Upper lobe of right lung (tissue), 1 donor: ENCODE measurements around the gene NDUFA13. TPM values are rescaled to one million over a fixed set of nuclear protein-coding genes. Genes with fewer than 3 reads are reported as not detected.
A peak's percentile ranks its signal among the peaks of the same experiment; 100 is the strongest.

Experiments used
- ATAC-seq: fragments of 200-7000 bp; cut with Tn5 transposase; one replicate; pipeline ENCODE4 v1.9.1; 2020; ENCODE audit warnings: mild to moderate bottlenecking, moderate library complexity
- DNase-seq: peaks from one replicate; pipeline ENCODE4 v3.0.0-alpha.2; 2020
- H3K27ac ChIP-seq: fragments of 200-600 bp; one replicate; pipeline ENCODE4 v1.8.0; 2022
- H3K27me3 ChIP-seq: fragments of 200-600 bp; one replicate; pipeline ENCODE4 v1.8.0; 2022; ENCODE audit warnings: mild to moderate bottlenecking
- H3K36me3 ChIP-seq: fragments of 200-600 bp; one replicate; pipeline ENCODE4 v1.8.0; 2022
- H3K4me1 ChIP-seq: fragments of 200-600 bp; one replicate; pipeline ENCODE4 v1.8.0; 2022
- H3K4me3 ChIP-seq: fragments of 200-600 bp; one replicate; pipeline ENCODE4 v1.8.0; 2022; ENCODE audit warnings: mild to moderate bottlenecking
- H3K9me3 ChIP-seq: fragments of 200-600 bp; one replicate; pipeline ENCODE4 v1.8.0; 2022
- intact Hi-C: fragments of 100-400 bp; cut with DNase I; formaldehyde crosslinking; loops from one replicate; pipeline ENCODE4 v1.11.0; 2022
- total RNA-seq: library from RNA; stranded (reverse); fragmentation: NEBNext Ultra II Directional; extraction: Animal tissue kit (Norgen Biotek cat#: 25700); gene quantifications from one replicate; pipeline ENCODE4 v1.2.1, GENCODE V29; 2021
- TF ChIP-seq, protein P1 (sequence below): fragments of 200-600 bp; IDR thresholded peaks from one replicate; pipeline ENCODE4 v1.8.0; 2022; ENCODE audit warnings: antibody characterized with exemption
- donor health status: DM: no; HTN: yes; CAD: no; lungs with severe emphysema.

The NDUFA13 gene
- total RNA-seq, 1 donor from 2014 or later, result 207 TPM

DNA sequence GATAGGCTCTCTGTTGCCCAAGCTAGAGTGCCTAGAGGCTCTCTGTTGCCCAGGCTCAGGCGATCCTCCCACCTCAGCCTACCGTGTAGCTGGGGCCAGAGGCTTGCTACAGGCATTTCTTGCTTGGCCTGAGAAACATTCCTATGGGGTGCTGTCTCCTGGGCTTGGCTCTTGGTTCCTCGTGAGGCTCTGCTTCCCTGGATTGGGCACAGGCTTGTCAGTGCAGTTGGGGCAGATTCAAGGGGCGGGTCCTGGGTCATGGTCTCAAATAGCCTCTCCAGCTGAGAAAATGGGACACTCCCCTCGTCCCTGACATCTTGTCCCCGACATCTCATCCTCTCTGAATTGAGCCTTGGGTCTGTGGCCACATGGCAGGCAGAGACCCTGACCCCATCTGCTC, 5.6 kb upstream of the NDUFA13 start:
- no peak for ATAC-seq
- no peaks in the 10 kb centered on the region for H3K27me3 ChIP-seq
- H3K9me3 ChIP-seq, result no peaks in the 10 kb centered on the region
- H3K4me3 ChIP-seq, result no peak overlapping the region
- peaks cover 21% of the 10 kb centered on the region for H3K36me3 ChIP-seq
- no peak for DNase-seq
- H3K27ac ChIP-seq, result no peak overlapping the region
- intact Hi-C loops, result no loop called here
- no peaks in the 10 kb centered on the region for H3K4me1 ChIP-seq
- TF ChIP-seq, protein P1, sequence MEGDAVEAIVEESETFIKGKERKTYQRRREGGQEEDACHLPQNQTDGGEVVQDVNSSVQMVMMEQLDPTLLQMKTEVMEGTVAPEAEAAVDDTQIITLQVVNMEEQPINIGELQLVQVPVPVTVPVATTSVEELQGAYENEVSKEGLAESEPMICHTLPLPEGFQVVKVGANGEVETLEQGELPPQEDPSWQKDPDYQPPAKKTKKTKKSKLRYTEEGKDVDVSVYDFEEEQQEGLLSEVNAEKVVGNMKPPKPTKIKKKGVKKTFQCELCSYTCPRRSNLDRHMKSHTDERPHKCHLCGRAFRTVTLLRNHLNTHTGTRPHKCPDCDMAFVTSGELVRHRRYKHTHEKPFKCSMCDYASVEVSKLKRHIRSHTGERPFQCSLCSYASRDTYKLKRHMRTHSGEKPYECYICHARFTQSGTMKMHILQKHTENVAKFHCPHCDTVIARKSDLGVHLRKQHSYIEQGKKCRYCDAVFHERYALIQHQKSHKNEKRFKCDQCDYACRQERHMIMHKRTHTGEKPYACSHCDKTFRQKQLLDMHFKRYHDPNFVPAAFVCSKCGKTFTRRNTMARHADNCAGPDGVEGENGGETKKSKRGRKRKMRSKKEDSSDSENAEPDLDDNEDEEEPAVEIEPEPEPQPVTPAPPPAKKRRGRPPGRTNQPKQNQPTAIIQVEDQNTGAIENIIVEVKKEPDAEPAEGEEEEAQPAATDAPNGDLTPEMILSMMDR, result no peak

DNA sequence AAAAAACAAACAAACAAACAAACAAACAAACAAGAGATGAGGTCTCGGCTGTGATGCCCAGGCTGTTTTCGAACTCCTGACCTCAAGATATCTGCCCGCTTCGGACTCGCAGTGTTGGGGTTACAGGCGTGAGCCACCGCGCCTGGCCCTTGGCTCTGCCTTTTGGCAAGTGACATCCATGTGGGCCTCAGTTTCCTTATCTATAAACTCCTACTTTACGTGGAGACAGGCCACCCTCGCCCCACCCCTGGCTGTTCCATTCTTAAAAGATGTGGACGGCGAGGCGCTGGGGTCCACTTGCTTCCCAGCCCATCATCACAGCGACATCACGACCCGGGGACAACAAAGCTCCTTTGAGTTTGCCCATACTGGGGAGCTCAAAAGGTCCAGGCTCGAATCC, 2.3 kb upstream of the NDUFA13 start:
- ATAC-seq, result no peak
- DNase-seq, result no peak
- Histone ChIP-seq H3K9me3 (no peaks in the 10 kb centered on the region), H3K36me3 (no peaks in the 10 kb centered on the region), H3K27ac (no peak overlapping the region), H3K4me1 (peaks cover 11% of the 10 kb centered on the region), H3K4me3 (no peak overlapping the region), H3K27me3 (no peaks in the 10 kb centered on the region)
- intact Hi-C loops, result no loop called here
- TF ChIP-seq, protein P1, result no peak

DNA sequence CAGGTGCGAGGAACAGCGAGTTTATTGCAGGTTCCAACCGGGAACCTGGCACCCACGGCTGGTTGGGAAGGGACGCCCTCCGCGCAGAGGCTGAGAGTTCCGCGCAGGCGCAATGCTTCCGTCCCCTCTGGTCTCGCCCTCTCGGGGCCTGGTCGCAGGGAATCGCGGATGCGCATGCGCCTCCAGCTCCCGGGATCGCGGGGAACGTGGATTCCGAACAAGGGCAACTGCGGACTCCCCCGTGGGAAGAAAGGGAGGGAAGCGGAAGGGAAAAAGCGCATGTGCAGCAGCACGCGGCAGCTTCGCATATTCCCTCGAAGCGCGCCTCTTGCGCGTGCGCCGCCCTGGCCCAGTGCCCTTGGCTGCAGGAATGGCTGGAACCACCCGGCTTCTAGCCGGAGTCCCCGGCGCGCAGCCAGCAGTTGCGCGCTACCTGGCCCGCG, 1.8 kb upstream of the NDUFA13 start:
- Histone ChIP-seq H3K27me3 (no peaks in the 10 kb centered on the region), H3K4me1 (peaks cover 11% of the 10 kb centered on the region), H3K27ac (no peak overlapping the region), H3K4me3 (no peak overlapping the region), H3K9me3 (no peaks in the 10 kb centered on the region), H3K36me3 (no peaks in the 10 kb centered on the region)
- intact Hi-C loops, result no loop called here
- ATAC-seq, result no peak
- TF ChIP-seq, protein P1, result no peak
- DNase-seq, result peak; percentile 79

DNA sequence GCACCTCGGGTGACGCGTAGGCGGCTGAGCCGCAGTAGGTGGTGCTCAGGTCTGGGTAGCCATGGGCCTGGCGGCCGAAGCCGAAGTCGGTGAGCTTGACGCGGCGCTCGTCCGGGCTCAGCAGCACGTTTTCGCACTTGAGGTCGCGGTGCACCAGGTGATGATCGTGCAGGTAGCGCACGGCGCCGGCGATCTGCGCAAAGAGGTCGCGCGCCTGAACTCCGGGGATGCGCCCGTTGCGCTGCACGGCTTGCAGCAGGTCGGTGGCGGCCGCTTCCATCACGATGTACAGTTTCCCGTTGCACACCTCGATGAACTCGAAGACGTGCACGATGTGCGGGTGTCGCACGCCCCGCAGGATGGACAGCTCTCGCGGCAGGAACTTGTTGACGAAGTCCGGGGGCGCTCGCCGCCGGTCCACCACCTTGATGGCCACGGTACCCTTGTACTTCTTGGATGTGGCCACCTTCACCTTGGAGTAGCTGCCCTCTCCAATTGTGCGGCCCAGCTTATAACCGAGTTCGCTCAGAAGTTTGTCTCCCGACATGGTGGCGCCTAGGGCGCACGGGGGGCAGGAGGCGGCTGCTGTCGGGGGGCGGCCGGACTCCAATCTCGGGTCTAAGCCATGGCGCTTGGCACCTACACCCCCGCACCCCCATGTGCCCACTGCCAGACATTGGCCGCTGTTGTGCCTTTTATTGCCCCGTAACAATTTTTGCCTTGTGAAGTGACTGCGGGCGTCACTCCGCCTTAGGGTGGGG, 964 bp upstream of the NDUFA13 start, which contains the start of gene TSSK6:
Gene TSSK6 (minus strand): TSS at position 668 of the 761 bp plus-strand sequence. CDS start 121 bp downstream, at position 547.
- H3K4me3 ChIP-seq, result peak within 1 kb of the TSS; percentile 80
- TF ChIP-seq, protein P1, result no peak
- no peaks in the 10 kb centered on the region for H3K27me3 ChIP-seq
- H3K36me3 ChIP-seq, result peaks cover 1% of the 10 kb centered on the region
- H3K4me1 ChIP-seq, result peaks cover 11% of the 10 kb centered on the region
- H3K9me3 ChIP-seq, result no peaks in the 10 kb centered on the region
- ATAC-seq (no peak), DNase-seq (no peak)
- peak within 1 kb of the TSS; percentile 92 for H3K27ac ChIP-seq
- intact Hi-C loops, result no loop called here

DNA sequence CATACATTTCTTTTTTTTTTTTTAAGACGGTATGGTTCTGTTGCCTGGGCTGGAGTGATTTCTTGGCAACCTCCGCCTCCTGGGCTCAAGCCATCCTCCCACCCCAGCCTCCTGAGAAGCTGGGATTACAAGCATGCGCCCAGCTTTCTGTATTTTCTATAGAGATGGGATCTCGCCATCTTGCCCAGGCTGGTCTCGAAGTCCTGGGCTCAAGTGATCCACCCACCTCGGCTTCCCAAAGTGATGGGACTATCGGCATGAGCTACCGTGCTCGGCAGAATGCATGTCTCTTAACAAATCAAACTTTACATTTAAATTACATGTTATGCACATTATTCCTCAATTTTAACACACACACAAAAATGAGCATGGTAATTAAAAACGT, 1.2 kb downstream of the NDUFA13 start:
- TF ChIP-seq, protein P1, result no peak
- Histone ChIP-seq H3K4me1 (peaks cover 11% of the 10 kb centered on the region), H3K9me3 (no peaks in the 10 kb centered on the region), H3K36me3 (peaks cover 9% of the 10 kb centered on the region), H3K4me3 (peak overlapping the region; percentile 80), H3K27me3 (no peaks in the 10 kb centered on the region), H3K27ac (no peak overlapping the region)
- intact Hi-C loops, result no loop called here
- no peak for ATAC-seq
- DNase-seq, result no peak
